ENCODE measurements around the gene CACNA1G.

Gene CACNA1G

GRCh38 chr17:50547035-50547735 is 13.3 kb upstream of the CACNA1G start, which contains the start of gene SPATA20:
Gene SPATA20, plus strand, starts transcription at chr17:50547174. Its CDS starts 35 bp downstream, at chr17:50547209.
- DNase-seq (ENCODE audit: low read depth in 2 of 2) = peak; percentile 93 to 95
- TF ChIP-seq, protein P1, sequence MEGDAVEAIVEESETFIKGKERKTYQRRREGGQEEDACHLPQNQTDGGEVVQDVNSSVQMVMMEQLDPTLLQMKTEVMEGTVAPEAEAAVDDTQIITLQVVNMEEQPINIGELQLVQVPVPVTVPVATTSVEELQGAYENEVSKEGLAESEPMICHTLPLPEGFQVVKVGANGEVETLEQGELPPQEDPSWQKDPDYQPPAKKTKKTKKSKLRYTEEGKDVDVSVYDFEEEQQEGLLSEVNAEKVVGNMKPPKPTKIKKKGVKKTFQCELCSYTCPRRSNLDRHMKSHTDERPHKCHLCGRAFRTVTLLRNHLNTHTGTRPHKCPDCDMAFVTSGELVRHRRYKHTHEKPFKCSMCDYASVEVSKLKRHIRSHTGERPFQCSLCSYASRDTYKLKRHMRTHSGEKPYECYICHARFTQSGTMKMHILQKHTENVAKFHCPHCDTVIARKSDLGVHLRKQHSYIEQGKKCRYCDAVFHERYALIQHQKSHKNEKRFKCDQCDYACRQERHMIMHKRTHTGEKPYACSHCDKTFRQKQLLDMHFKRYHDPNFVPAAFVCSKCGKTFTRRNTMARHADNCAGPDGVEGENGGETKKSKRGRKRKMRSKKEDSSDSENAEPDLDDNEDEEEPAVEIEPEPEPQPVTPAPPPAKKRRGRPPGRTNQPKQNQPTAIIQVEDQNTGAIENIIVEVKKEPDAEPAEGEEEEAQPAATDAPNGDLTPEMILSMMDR (IDR thresholded peaks at IDR 0.05; ENCODE audit: low read depth, low read length) = peak; percentile 95
- peak within 1 kb of the TSS; percentile 69 to 70 for H3K4me3 ChIP-seq (replicated peaks in 1 of 2; ENCODE audit: low read depth in 2 of 2, low read length in 2 of 2)

GRCh38 chr17:50547736-50548083 is 12.8 kb upstream of the CACNA1G start:
- no peak for DNase-seq (ENCODE audit: low read depth in 2 of 2)
- H3K4me3 ChIP-seq (replicated peaks in 1 of 2; ENCODE audit: low read depth in 2 of 2, low read length in 2 of 2) = peak overlapping the region; percentile 69 to 70

GRCh38 chr17:50548831-50549230 is 11.7 kb upstream of the CACNA1G start:
- H3K4me3 ChIP-seq (replicated peaks in 1 of 2; ENCODE audit: low read depth in 2 of 2, low read length in 2 of 2) = no peak overlapping the region
- TF ChIP-seq, protein P1 (IDR thresholded peaks at IDR 0.05; ENCODE audit: low read depth, low read length) = no peak
- DNase-seq (ENCODE audit: low read depth in 2 of 2) = no peak

More at GRCh38 chr17:50547736-50548083, 12.8 kb upstream of the CACNA1G start:
- TF ChIP-seq, protein P1 (IDR thresholded peaks at IDR 0.05; ENCODE audit: low read depth, low read length) = no peak

DNA sequence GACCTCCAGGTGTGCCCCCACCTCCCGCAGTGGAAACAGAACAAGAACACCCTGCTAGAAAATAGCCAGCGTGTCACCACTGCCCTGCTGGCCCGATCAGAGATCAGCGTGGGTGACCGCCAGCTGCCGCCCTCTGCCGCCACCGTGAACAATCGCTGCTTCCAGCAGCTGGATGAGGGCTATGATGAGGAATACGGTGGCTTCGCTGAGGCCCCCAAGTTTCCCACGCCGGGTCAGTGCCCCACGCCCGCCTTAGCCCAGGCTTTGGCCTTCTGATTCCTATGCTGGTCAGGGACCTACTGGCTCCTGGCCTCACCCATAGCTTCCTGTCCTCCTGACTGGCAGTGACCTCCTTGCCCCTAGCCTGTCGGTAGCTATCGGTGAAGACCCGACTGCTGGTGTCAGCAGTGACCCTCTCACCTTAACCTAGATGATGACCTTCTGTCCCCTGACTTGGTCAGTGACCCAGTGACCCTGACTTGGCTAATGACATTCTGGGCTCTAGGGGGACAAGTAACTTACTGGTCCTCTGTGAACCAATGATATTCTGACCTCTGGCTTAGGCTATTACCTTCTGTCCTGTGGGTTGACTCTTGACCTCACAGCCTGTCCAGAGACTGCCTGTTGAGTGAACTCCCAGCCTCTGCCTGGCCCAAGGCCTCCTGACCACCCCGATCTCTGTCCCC is 11.1 kb upstream of the CACNA1G start:
- no peak for DNase-seq (ENCODE audit: low read depth in 2 of 2)
- H3K4me3 ChIP-seq (replicated peaks in 1 of 2; ENCODE audit: low read depth in 2 of 2, low read length in 2 of 2) = no peak overlapping the region
- TF ChIP-seq, protein P1 (IDR thresholded peaks at IDR 0.05; ENCODE audit: low read depth, low read length) = no peak

DNA sequence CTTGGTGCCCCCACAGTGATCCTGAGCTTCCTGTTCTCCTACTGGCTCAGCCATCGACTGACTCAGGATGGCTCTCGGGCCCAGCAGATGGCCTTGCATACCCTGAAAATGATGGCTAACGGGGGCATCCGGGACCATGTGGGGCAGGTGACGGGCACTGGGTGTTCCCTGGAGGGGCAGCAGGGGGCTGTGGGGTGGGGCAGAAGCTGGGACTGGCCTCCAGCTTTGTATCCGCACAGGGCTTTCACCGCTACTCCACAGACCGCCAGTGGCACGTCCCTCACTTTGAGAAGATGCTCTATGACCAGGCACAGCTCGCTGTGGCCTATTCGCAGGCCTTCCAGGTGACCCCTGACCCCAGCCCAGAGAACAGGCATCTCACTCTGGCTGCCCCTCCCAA is 10.5 kb upstream of the CACNA1G start:
- no peak for DNase-seq (ENCODE audit: low read depth in 2 of 2)
- H3K4me3 ChIP-seq (replicated peaks in 1 of 2; ENCODE audit: low read depth in 2 of 2, low read length in 2 of 2) = no peak overlapping the region
- TF ChIP-seq, protein P1 (IDR thresholded peaks at IDR 0.05; ENCODE audit: low read depth, low read length) = no peak

DNA sequence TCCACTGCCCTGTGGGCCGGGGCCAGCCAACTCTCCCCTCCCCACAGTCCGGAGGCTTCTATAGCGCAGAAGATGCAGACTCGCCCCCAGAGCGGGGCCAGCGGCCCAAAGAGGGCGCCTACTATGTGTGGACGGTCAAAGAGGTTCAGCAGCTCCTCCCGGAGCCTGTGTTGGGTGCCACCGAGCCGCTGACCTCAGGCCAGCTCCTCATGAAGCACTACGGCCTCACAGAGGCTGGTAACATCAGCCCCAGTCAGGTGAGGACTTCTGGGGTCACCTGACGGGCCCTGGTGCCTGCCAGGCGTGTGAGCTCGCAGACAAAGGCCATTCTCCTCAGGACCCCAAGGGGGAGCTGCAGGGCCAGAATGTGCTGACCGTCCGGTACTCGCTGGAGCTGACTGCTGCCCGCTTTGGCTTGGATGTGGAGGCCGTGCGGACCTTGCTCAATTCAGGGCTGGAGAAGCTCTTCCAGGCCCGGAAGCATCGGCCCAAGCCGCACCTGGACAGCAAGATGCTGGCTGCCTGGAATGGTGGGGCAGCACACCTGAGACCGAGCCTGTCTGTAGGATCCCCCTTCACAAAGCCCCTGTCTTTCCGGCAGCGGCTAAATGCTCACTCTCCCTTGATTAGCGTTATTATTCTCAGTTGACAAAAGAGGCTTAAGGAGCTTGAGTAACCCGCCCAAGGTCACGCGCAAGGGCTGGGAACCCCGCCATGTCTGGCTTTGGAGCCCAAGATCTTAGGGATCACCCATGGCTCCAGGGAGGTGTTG is 9.7 kb upstream of the CACNA1G start:
- no peak overlapping the region for H3K4me3 ChIP-seq (replicated peaks in 1 of 2; ENCODE audit: low read depth in 2 of 2, low read length in 2 of 2)
- peak; percentile 91 to 93 for DNase-seq (ENCODE audit: low read depth in 2 of 2)
- TF ChIP-seq, protein P1 (IDR thresholded peaks at IDR 0.05; ENCODE audit: low read depth, low read length) = peak; percentile 90
